Astrocyte of the hippocampus (primary cell): Measurements from ENCODE around the gene DENND1C.
"Not testable (repeated sequence)": the region's sequence is repeated elsewhere in the genome, so short reads cannot be mapped to it uniquely, and the experiment has no call there.

Experiments used
- DNase-seq: peaks from one replicate; pipeline ENCODE4 v3.0.0; 2011; ENCODE audit warnings: low read depth, low spot score

Gene DENND1C

GRCh38 chr19:6508028-6508771 is 26.6 kb upstream of the DENND1C start:
- not testable (repeated sequence) for DNase-seq

DNA sequence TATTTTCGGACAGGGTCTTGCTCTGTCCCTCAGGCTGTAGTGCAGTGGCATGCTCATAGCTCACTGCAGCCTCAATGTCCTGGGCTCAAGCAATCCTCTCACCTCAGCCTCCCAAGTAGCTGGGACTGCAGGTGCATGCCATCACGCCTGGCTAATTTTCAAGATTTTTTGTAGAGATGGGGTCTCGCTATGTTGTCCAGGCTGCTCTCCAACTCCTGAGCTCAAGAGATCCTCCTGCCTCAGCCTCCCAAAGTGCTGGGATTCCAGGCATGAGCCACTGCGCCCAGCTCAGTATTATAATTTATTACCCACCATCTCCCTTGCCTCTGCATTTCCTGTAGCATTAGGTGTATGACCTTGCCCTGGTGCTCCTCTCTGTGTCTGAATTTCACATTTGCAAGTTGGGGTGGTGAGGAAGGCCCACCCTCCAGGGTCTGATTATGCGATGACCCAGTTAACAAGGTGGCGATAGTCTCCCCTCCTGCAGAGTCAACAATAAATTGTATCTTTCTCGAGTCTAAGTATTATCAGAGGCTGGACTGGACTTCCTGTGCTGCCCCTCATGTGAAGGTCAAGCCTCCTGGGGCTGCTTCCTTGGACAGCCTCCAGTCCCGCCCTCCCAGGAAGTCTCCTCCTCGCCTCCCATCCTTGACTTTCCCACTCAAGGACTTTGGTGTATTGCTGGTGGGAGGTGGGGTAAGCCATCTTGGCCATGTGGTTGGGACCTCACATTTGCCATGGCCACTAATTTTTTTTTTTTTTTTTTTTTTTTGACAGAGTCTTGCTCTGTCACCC is 22.0 kb upstream of the DENND1C start:
- DNase-seq: no peak

- DNase-seq: no peak
Observed at GRCh38 chr19:6501740-6502648, 20.4 kb upstream of the DENND1C start, which contains the start of gene TUBB4A. TUBB4A (minus strand) TSS chr19:6502309; CDS start chr19:6502212, 97 bp downstream.

DNA sequence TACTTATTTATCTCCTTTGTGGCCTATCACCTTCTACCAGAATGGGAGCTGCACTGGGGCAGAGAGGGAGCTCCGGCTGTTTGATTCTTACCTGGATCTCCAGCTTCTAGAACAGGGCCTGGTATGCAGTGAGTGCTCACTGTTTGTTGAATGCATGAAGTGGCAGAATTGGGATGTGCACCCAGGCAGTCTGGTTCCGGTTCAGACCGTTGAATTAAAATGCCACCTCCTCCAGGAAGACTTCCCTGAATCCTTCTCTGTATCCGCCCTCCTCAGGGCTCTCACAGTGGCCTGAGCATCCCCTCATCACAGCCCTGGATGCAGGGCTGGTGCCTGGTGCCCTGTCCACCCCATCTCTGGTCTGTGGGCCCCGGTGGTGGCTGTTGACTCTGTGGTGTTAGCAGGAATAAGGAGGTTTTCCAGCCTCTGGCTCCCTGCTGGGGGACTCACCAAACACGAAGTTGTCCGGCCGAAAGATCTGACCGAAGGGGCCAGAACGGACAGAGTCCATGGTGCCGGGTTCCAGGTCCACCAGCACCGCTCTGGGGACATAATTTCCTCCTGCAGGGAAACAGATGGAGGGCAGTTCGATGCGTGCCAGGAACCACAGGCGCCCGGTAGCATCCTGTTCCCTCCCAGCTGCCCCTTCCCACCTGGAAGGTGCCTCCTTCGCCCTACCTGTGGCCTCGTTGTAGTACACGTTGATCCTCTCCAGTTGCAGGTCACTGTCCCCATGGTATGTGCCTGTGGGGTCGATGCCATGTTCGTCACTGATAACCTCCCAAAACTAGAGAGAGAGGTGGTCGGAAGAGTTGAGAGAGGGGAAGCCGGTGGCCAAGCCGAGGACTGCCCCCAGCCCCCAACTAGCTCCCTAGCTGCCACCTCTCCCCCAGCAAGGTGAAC is 19.5 kb upstream of the DENND1C start:
- no peak for DNase-seq

- DNase-seq: no peak
Observed at GRCh38 chr19:6499052-6499790, 17.6 kb upstream of the DENND1C start.

GRCh38 chr19:6498294-6499036 is 16.9 kb upstream of the DENND1C start:
- DNase-seq: no peak

GRCh38 chr19:6495947-6496346 is 14.4 kb upstream of the DENND1C start:
- no peak for DNase-seq

- DNase-seq: no peak
Observed at GRCh38 chr19:6494438-6495036, 12.9 kb upstream of the DENND1C start.

GRCh38 chr19:6491802-6492592 is 10.4 kb upstream of the DENND1C start:
- DNase-seq: no peak

DNA sequence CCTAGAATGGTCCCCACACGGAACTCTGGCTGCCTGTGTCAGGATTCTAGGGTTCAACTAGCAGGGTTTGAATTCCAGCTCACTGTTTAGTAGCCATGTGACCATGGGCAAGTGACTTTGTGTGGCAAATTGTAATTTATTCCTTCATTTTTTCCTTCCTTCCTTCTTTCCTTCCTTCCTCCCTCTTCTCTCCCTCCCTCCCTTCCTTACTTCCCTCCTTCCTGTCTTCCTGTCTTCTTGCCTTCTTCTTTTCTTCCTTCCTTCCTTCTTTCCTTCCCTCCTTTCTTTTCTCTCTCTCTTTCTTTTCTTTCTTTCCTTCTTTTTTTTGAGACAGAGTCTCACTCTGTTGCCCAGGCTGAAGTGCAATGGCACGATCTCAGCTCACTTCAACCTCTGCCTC is 8.5 kb upstream of the DENND1C start:
- DNase-seq: no peak

- DNase-seq: no peak
Observed at GRCh38 chr19:6489278-6490061, 7.9 kb upstream of the DENND1C start.

DNA sequence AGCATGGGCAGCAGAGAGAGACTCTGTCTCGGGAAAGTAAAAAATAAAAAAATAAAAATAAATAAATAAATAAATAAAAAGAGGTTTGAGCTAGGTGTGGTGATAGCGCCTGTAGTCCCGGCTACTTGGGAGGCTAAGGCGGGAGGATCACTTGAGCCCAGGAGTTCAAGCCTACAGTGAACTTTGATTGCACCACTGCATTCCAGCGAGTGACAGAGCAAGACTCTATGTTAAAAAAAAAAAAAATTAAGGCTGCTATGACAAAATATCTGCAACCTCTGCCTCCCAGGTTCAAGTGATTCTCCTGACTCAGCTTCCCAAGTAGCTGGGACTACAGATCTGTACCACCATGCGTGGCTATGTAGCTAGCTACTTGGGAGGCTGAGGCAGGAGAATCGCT is 3.2 kb upstream of the DENND1C start:
- DNase-seq: no peak

GRCh38 chr19:6484230-6484629 is 2.6 kb upstream of the DENND1C start:
- no peak for DNase-seq

DNA sequence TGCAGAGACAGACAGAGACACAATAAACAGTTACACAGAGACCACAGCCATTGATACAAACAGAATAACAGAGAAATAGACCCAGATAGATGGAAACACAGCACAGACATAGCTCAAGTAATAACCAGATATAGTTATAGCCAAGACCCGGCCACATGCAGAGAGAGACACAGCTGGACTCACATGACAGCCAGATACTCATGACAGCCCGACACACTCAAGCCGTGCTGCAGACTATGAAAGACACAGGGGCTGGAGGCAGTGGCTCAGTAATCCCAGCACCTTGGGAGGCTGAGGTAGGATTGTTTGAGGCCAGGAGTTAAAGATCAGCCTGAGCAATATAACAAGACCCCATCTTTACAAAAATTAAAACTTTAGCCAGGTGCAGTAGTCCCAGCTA is 1.6 kb upstream of the DENND1C start:
- no peak for DNase-seq

DNA sequence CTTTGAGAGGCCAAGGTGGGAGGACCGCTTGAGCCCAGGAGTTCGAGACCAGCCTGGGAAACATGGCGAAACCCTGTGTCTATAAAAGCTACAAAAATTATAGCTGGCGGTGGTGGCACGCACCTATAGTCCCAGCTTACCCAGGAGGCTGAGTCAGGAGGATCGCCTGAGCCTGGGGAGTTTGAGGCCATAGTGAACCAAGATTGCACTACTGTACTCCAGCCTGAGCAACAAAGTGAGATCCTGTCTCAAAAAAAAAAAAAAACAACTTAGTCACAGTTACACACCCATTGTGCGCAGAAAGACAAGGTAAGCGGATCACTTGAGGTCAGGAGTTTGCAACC is 728 bp upstream of the DENND1C start:
- DNase-seq: no peak

- no peak for DNase-seq
Observed at GRCh38 chr19:6480848-6481415, 655 bp downstream of the DENND1C start.

- no peak for DNase-seq
Observed at GRCh38 chr19:6479836-6480398, 1.7 kb downstream of the DENND1C start.
